Left cardiac atrium (tissue), 4 donors: Measurements from ENCODE around the gene PDE3A. TPM values are rescaled to one million over a fixed set of nuclear protein-coding genes. Genes with fewer than 3 reads are reported as not detected.

ENCODE experiments used
- ATAC-seq, 2 donors: fragments of 200-7000 bp; cut with Tn5 transposase; one replicate each; pipeline ENCODE4 v1.9.1; 2020; ENCODE audit warnings: mild to moderate bottlenecking in 2 of 2, moderate library complexity in 2 of 2
- DNase-seq: peaks from one replicate; pipeline ENCODE4 v3.0.0-alpha.2; 2020
- intact Hi-C, 2 donors: fragments of 100-400 bp; cut with DNase I; formaldehyde crosslinking; loops; one replicate each; pipeline versions ENCODE4 v1.14.1 to v1.15.1; 2022 to 2023
- total RNA-seq, 2 donors: library from RNA; stranded (reverse); fragmentation: NEBNext Ultra II Directional; extraction: Animal tissue kit (Norgen Biotek cat#: 25700); gene quantifications; one replicate each; pipeline ENCODE4 v1.2.1, GENCODE V29; 2021
- donor health status: DM: no; HTN: yes; CAD: no.
- donor health status: DM: no; HTN: yes; CAD: no; lungs with severe emphysema.
- donor health status: DM: yes; HTN: yes; CAD: no.
- donor health status: Dilated cardiomyopathy.

Gene PDE3A
- total RNA-seq, 2 donors from 2014 or later, result 66.8 to 157 TPM

- no peak for ATAC-seq
- intact Hi-C loops, result no loop called here
- DNase-seq, result no peak
Observed at GRCh38 chr12:20410734-20411133, 42.4 kb downstream of the PDE3A start.

GRCh38 chr12:20411345-20411744 is 43.0 kb downstream of the PDE3A start:
- ATAC-seq (no peak), DNase-seq (no peak)
- intact Hi-C loops, result no loop called here

GRCh38 chr12:20415028-20415427 is 46.7 kb downstream of the PDE3A start:
- DNase-seq, result peak; percentile 29
- ATAC-seq, result peak; percentile 75 to 78

GRCh38 chr12:20415641-20416040 is 47.3 kb downstream of the PDE3A start:
- peak; percentile 28 for DNase-seq
- intact Hi-C loops, result no loop called here

More at GRCh38 chr12:20415028-20415427, 46.7 kb downstream of the PDE3A start:
- intact Hi-C loops, result no loop called here

GRCh38 chr12:20420557-20420956 is 52.2 kb downstream of the PDE3A start:
- intact Hi-C loops, result no loop called here
- ATAC-seq (no peak), DNase-seq (no peak)

More at GRCh38 chr12:20415641-20416040, 47.3 kb downstream of the PDE3A start:
- peak in 1 of 2 donors; percentile 86 for ATAC-seq

- DNase-seq (peak; percentile 37), ATAC-seq (no peak)
- intact Hi-C loops, result no loop called here
Observed at GRCh38 chr12:20421421-20421820, 53.1 kb downstream of the PDE3A start.

- intact Hi-C loops, result no loop called here
- ATAC-seq (no peak), DNase-seq (no peak)
Observed at GRCh38 chr12:20423557-20423956, 55.2 kb downstream of the PDE3A start.

GRCh38 chr12:20424841-20425240 is 56.5 kb downstream of the PDE3A start:
- DNase-seq (no peak), ATAC-seq (no peak)
- intact Hi-C loops, result no loop called here

GRCh38 chr12:20426191-20426590 is 57.9 kb downstream of the PDE3A start:
- DNase-seq (peak; percentile 55), ATAC-seq (peak; percentile 84 to 85)
- intact Hi-C loops, result no loop called here

- ATAC-seq, result no peak
- DNase-seq, result no peak
- intact Hi-C loops, result no loop called here
Observed at GRCh38 chr12:20426957-20427356, 58.6 kb downstream of the PDE3A start.

- DNase-seq (no peak), ATAC-seq (no peak)
- intact Hi-C loops, result no loop called here
Observed at GRCh38 chr12:20429852-20430251, 61.5 kb downstream of the PDE3A start.

- ATAC-seq, result no peak
- intact Hi-C loops, result no loop called here
- DNase-seq, result no peak
Observed at GRCh38 chr12:20432290-20432689, 64.0 kb downstream of the PDE3A start.

- intact Hi-C loops, result no loop called here
- peak; percentile 31 to 34 for ATAC-seq
Observed at GRCh38 chr12:20434996-20435395, 66.7 kb downstream of the PDE3A start.

GRCh38 chr12:20436316-20436715 is 68.0 kb downstream of the PDE3A start:
- DNase-seq, result no peak
- ATAC-seq, result peak; percentile 35 to 56
- intact Hi-C loops, result no loop called here

More at GRCh38 chr12:20434996-20435395, 66.7 kb downstream of the PDE3A start:
- DNase-seq, result no peak

GRCh38 chr12:20438299-20438779 is 70.0 kb downstream of the PDE3A start:
- DNase-seq (no peak), ATAC-seq (peak in 1 of 2 donors; percentile 24)
- intact Hi-C loops, result no loop called here

GRCh38 chr12:20439626-20440025 is 71.3 kb downstream of the PDE3A start:
- DNase-seq, result no peak
- intact Hi-C loops, result no loop called here
- ATAC-seq, result peak; percentile 42 to 54

- DNase-seq (no peak), ATAC-seq (peak in 1 of 2 donors; percentile 27)
- intact Hi-C loops, result no loop called here
Observed at GRCh38 chr12:20440408-20440807, 72.1 kb downstream of the PDE3A start.

GRCh38 chr12:20442322-20442721 is 74.0 kb downstream of the PDE3A start:
- intact Hi-C loops, result no loop called here
- peak in 1 of 2 donors; percentile 38 for ATAC-seq

GRCh38 chr12:20443255-20443654 is 74.9 kb downstream of the PDE3A start:
- DNase-seq (no peak), ATAC-seq (no peak)
- intact Hi-C loops, result no loop called here

More at GRCh38 chr12:20442322-20442721, 74.0 kb downstream of the PDE3A start:
- DNase-seq, result peak; percentile 44

GRCh38 chr12:20443792-20444191 is 75.5 kb downstream of the PDE3A start:
- intact Hi-C loops, result no loop called here
- ATAC-seq (no peak), DNase-seq (no peak)

GRCh38 chr12:20444595-20445170 is 76.3 kb downstream of the PDE3A start:
- intact Hi-C loops, result no loop called here
- DNase-seq, result no peak
- ATAC-seq, result no peak
